ENCODE data around the gene ARF3. TPM values are rescaled to one million over a fixed set of nuclear protein-coding genes. Genes with fewer than 3 reads are reported as not detected.

The ARF3 gene
- total and polyA plus RNA-seq, 2 experiments from 2014 or later = 65.0 to 87.7 TPM

DNA sequence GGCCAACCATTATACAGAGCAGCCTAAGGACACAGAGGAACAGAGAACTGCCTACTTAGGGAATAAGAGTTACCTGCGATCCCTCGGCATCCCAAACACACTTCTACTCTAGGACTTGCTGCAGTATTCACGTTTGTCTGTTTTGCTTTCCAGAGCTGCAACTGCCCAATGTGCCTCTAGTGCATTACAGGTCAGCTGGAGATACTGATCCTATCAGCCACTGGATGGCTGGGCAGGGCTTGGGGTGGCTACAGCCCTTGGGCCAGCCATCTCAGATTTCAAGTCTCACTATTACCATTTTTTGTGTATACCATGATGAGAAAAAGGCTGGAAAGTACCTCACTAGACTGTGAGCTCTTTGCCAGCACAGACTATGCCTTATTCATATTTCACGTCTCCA lies 4.6 kb downstream of the ARF3 start:
- WGBS, 2 experiments (ENCODE audit: low coverage in 1 of 2, low lambda C conversion rate in 2 of 2, missing lambda C conversion rate in 2 of 2) = 97 to 100% methylated on average over 4 of the region's 4 CpGs
- H3K4me1 ChIP-seq (ENCODE audit: insufficient read depth) = peaks cover 10% of the 10 kb centered on the region
- no peaks in the 10 kb centered on the region for H3K9me3 ChIP-seq (ENCODE audit: low read depth)
- no peak overlapping the region for H2AFZ ChIP-seq
- peaks cover 96% of the 10 kb centered on the region for H3K79me2 ChIP-seq (ENCODE audit: insufficient read depth)
- H3K4me3 ChIP-seq = no peak overlapping the region
- no peaks in the 10 kb centered on the region for H3K9me2 ChIP-seq (ENCODE audit: insufficient read depth)
- TF ChIP-seq EZH2 (IDR thresholded peaks at IDR 0.05; ENCODE audit: insufficient read depth, poor library complexity, severe bottlenecking) (no peak), EZH2phosphoT487 (IDR thresholded peaks at IDR 0.05; ENCODE audit: insufficient read depth, low read depth) (no peak)
- no peak for DNase-seq
- 0 out of 2 replicates have a peak, but pooled peaks cover under 1% of the 10 kb centered on the region for H3F3A ChIP-seq (ENCODE audit: insufficient read depth)
- peaks cover 8% of the 10 kb centered on the region; the same call in 1 of the 2 replicates for H3K36me3 ChIP-seq (ENCODE audit: low read depth)
- peaks cover 20% of the 10 kb centered on the region; the same call in 1 of the 2 replicates for H4K20me1 ChIP-seq (ENCODE audit: insufficient read depth)
- H3K27me3 ChIP-seq (replicated peaks; ENCODE audit: insufficient read depth) = no peaks in the 10 kb centered on the region
- no peak overlapping the region for H3K27ac ChIP-seq
- H3K4me2 ChIP-seq (ENCODE audit: unreplicated experiment) = no peak overlapping the region
- in situ Hi-C loops (cut with MboI) = no loop called here
- no peak overlapping the region for H3K9ac ChIP-seq

DNA sequence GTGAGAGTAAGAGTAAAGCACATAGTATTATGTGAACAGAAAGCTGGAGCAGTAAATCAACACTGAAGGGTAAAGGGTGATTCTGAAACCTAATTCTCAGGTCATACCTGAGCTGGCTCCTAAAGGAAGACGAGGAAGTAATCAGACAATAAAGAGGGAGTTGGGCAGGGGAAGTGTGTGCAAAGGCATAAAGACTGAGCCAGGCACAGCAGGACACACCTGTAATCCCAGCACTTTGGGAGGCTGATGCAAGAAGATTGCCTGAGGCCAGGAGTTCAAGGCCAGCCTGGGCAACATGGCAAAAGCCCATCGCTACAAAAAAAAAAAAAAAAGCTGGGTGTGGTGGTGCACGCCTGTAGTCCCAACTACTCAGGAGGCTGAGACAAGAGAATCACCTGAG lies 9.6 kb downstream of the ARF3 start:
- Histone ChIP-seq H3K4me3 (no peak overlapping the region), H3K79me2 (ENCODE audit: insufficient read depth) (peaks cover 100% of the 10 kb centered on the region), H3K27me3 (replicated peaks; ENCODE audit: insufficient read depth) (no peaks in the 10 kb centered on the region), H3K36me3 (ENCODE audit: low read depth) (no peaks in the 10 kb centered on the region), H3K9me3 (ENCODE audit: low read depth) (no peaks in the 10 kb centered on the region), H3K9ac (no peak overlapping the region), H3K27ac (no peak overlapping the region), H3K9me2 (ENCODE audit: insufficient read depth) (no peaks in the 10 kb centered on the region), H4K20me1 (ENCODE audit: insufficient read depth) (peaks cover 7% of the 10 kb centered on the region; the same call in 1 of the 2 replicates), H3F3A (ENCODE audit: insufficient read depth) (no peaks in the 10 kb centered on the region), H3K4me2 (ENCODE audit: unreplicated experiment) (no peak overlapping the region), H3K4me1 (ENCODE audit: insufficient read depth) (no peaks in the 10 kb centered on the region), H2AFZ (no peak overlapping the region)
- WGBS, 2 experiments (ENCODE audit: low coverage in 1 of 2, low lambda C conversion rate in 2 of 2, missing lambda C conversion rate in 2 of 2) = 100% methylated on average over 3 of the region's 3 CpGs
- in situ Hi-C loops (cut with MboI) = no loop called here
- no peak for DNase-seq
- no peak for TF ChIP-seq EZH2 (IDR thresholded peaks at IDR 0.05; ENCODE audit: insufficient read depth, poor library complexity, severe bottlenecking)

DNA sequence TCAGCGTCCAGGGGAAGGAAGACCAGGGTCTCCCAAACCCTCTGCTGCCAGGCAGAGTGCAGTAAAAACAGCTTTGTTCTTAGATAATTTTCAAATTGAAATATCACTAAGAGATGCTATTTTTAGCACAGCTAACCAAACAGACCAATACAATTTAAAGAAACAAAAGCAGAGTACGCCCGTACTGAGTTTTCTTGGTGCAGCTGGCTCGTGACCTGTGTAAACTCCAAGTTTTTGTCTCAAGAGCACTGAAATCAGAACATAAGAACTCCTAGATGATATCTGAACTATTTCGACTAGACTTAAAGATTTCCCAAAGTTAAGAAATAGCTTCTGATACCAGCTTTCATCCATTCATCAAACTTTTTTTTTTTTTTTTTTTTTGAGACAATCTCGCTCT lies 10.3 kb downstream of the ARF3 start:
- in situ Hi-C loops (cut with MboI) = no loop called here
- no peak overlapping the region for H3K4me2 ChIP-seq (ENCODE audit: unreplicated experiment)
- no peak overlapping the region for H3K4me3 ChIP-seq
- no peaks in the 10 kb centered on the region for H3K9me3 ChIP-seq (ENCODE audit: low read depth)
- no peak for DNase-seq
- no peaks in the 10 kb centered on the region for H3K9me2 ChIP-seq (ENCODE audit: insufficient read depth)
- no peaks in the 10 kb centered on the region for H3K4me1 ChIP-seq (ENCODE audit: insufficient read depth)
- H3K9ac ChIP-seq = no peak overlapping the region
- no peak overlapping the region for H2AFZ ChIP-seq
- peaks cover 11% of the 10 kb centered on the region for H4K20me1 ChIP-seq (ENCODE audit: insufficient read depth)
- no peaks in the 10 kb centered on the region for H3K36me3 ChIP-seq (ENCODE audit: low read depth)
- WGBS, 2 experiments (ENCODE audit: low coverage in 1 of 2, low lambda C conversion rate in 2 of 2, missing lambda C conversion rate in 2 of 2) = 88 to 93% methylated on average over 6 of the region's 6 CpGs
- TF ChIP-seq EZH2 (IDR thresholded peaks at IDR 0.05; ENCODE audit: insufficient read depth, poor library complexity, severe bottlenecking) (no peak), EZH2phosphoT487 (IDR thresholded peaks at IDR 0.05; ENCODE audit: insufficient read depth, low read depth) (no peak)
- peaks cover 100% of the 10 kb centered on the region for H3K79me2 ChIP-seq (ENCODE audit: insufficient read depth)
- no peak overlapping the region for H3K27ac ChIP-seq
- no peaks in the 10 kb centered on the region for H3K27me3 ChIP-seq (replicated peaks; ENCODE audit: insufficient read depth)
- no peaks in the 10 kb centered on the region for H3F3A ChIP-seq (ENCODE audit: insufficient read depth)

DNA sequence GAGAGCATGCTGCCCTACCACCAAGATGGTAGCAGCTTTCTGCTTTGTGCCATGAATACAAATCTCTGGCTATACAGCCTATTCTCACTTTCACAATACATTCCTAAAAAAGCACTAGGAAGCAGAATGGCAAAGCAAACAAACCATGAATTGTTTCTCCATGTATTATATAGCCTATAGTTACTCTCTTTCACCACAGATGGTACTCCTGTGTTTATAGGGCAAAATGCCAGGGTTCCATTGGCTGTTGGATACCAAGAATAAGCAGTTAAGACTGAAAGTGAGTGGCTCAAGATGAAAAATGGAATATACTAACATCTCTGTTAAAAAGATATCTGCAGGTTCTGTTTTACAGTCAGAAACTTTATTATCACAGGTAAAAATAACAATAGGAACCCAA lies 11.1 kb downstream of the ARF3 start:
- Histone ChIP-seq H3K9me2 (ENCODE audit: insufficient read depth) (no peaks in the 10 kb centered on the region), H2AFZ (no peak overlapping the region), H3K27ac (no peak overlapping the region), H3K36me3 (ENCODE audit: low read depth) (no peaks in the 10 kb centered on the region), H3K4me3 (no peak overlapping the region), H3K9ac (no peak overlapping the region), H3K9me3 (ENCODE audit: low read depth) (no peaks in the 10 kb centered on the region), H3K4me2 (ENCODE audit: unreplicated experiment) (no peak overlapping the region), H3F3A (ENCODE audit: insufficient read depth) (no peaks in the 10 kb centered on the region), H3K27me3 (replicated peaks; ENCODE audit: insufficient read depth) (no peaks in the 10 kb centered on the region), H3K4me1 (ENCODE audit: insufficient read depth) (no peaks in the 10 kb centered on the region), H3K79me2 (ENCODE audit: insufficient read depth) (peaks cover 100% of the 10 kb centered on the region), H4K20me1 (ENCODE audit: insufficient read depth) (peaks cover 11% of the 10 kb centered on the region)
- TF ChIP-seq EZH2 (IDR thresholded peaks at IDR 0.05; ENCODE audit: insufficient read depth, poor library complexity, severe bottlenecking) = no peak
- no peak for TF ChIP-seq EZH2phosphoT487 (IDR thresholded peaks at IDR 0.05; ENCODE audit: insufficient read depth, low read depth)
- no peak for DNase-seq
- in situ Hi-C loops (cut with MboI) = no loop called here

DNA sequence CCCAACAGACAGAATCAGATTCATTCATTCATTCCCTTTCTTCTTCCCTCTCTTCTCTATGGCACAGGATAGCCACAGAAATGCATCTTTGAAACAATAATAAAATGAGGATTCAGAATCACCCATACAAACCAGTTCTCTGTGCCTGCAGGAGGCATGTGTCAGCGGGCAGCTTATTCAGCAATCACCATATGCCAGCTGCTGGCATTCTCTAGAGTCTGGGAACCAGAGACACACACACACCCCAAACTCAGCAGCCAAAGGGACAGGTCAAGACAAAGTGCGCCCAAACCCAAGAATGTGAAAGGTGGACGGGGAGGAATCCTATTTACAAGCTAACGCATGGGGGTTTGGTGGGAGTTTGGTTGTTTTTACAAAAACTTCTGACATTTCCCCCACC lies 14.1 kb downstream of the ARF3 start:
- Histone ChIP-seq H4K20me1 (ENCODE audit: insufficient read depth) (peaks cover 11% of the 10 kb centered on the region), H3F3A (ENCODE audit: insufficient read depth) (0 out of 2 replicates have a peak, but pooled peaks cover 5% of the 10 kb centered on the region), H3K79me2 (ENCODE audit: insufficient read depth) (peaks cover 94% of the 10 kb centered on the region), H3K4me3 (no peak overlapping the region), H3K27me3 (replicated peaks; ENCODE audit: insufficient read depth) (no peaks in the 10 kb centered on the region), H3K27ac (no peak overlapping the region), H3K4me1 (ENCODE audit: insufficient read depth) (no peaks in the 10 kb centered on the region), H3K4me2 (ENCODE audit: unreplicated experiment) (no peak overlapping the region), H3K9me2 (ENCODE audit: insufficient read depth) (no peaks in the 10 kb centered on the region), H2AFZ (no peak overlapping the region), H3K9me3 (ENCODE audit: low read depth) (no peaks in the 10 kb centered on the region), H3K9ac (no peak overlapping the region), H3K36me3 (ENCODE audit: low read depth) (peaks cover 10% of the 10 kb centered on the region; the same call in 1 of the 2 replicates)
- no peak for DNase-seq
- WGBS, 2 experiments (ENCODE audit: low coverage in 1 of 2, low lambda C conversion rate in 2 of 2, missing lambda C conversion rate in 2 of 2) = 59 to 64% methylated on average over 4 of the region's 4 CpGs
- in situ Hi-C loops (cut with MboI) = no loop called here
- TF ChIP-seq EZH2 (IDR thresholded peaks at IDR 0.05; ENCODE audit: insufficient read depth, poor library complexity, severe bottlenecking) (no peak), EZH2phosphoT487 (IDR thresholded peaks at IDR 0.05; ENCODE audit: insufficient read depth, low read depth) (no peak)

Measured in GM23248 (cell line).